Fibroblast of peridontal ligament (primary cell): Measurements from ENCODE around the gene OPTC.
A peak's percentile ranks its signal among the peaks of the same experiment; 100 is the strongest.

Source experiments
- DNase-seq: peaks from one replicate; pipeline ENCODE4 v3.0.0-alpha.2; 2010; ENCODE audit errors: extremely low read depth

The OPTC gene

DNA sequence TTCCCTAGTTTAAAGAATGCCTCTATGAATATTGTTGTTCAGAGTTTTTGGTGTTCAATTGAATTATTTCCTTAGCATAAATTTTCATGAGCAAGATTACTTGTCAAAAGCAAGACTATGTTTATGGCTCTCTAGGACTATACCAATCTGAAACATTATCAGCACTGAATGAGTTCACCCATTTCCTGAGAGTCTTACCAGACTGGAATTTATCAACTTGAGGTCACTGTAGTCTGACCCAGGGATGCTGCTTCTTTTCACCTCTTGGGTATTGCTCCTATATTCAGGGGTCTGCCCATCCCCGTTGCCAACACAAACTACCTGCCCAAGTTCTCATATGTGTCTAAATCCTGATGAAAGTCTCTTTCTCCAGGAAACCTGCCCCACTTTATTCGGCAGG is 42.6 kb downstream of the OPTC start:
- no peak for DNase-seq

DNA sequence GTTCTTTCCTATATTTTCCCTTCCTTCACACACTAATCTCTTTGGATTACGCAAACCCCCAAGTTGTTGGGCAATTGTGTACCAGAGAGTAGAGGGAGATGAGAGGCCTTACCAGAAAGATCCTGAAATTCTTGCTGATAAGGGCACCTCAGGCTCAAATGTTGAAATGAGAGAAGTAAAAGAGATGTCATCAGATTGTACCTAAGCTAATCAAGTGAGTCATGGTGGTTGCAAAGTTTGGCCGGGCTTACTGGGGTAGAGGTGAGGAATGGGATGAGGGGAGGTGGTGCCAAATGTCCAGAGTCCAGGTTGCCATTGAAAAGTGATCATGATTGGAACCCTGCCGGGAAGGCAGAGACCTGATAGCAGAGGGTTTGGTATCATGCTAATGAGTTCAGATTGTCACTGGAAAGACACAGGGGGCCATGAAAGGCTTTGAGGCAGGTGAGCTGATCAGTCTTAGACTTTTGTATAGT is 43.1 kb downstream of the OPTC start:
- peak; percentile 64 for DNase-seq

DNA sequence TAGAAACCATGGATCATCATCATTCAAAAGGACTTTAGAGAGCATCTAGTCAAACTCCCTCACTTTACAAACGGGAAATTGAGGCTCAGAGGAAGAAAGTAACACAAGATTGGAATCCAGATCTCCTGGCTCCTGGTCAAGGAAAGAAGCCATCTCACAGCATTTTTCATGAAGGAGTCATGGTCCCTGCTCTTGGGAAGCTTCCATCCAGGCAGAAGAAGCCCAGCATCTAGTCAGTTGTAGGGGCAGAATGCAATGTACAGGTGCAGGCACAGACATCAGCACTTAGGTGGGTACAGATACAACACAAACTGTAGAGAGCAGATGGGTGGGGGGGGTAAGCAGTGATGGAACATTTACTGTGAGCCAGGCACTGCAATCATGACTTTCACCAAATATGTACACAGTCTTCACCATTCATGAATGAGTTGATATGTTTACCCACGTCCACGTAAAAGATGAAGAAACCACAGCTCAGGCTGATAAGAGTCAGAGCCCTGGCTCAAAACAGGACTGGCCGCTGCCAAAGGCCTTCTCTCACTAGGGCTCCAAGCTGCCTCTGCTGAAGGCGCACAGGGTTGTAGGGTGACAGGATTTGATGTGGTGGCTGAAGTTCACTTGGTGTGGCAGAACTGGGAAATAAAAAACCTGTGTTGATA is 44.0 kb downstream of the OPTC start:
- peak; percentile 46 for DNase-seq

DNA sequence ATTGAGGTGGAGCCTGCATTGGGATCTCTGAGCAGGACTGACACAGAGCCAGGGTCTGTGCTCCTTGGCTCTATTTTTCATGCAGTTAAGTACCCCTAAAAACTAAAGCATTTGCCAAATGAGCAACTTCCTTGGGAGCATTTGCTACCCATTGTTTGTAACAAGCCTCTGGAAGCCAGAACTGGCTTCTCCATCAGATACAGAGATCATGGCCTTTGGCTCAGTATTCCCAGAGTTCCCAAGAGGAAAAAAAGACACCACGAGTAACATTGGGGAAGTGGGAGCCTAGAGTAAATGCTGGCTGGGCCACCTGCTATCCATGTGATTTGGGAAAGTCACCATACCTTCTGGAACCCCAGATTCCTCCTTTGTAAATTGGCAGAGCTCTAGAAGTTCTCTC is 44.8 kb downstream of the OPTC start:
- no peak for DNase-seq

DNA sequence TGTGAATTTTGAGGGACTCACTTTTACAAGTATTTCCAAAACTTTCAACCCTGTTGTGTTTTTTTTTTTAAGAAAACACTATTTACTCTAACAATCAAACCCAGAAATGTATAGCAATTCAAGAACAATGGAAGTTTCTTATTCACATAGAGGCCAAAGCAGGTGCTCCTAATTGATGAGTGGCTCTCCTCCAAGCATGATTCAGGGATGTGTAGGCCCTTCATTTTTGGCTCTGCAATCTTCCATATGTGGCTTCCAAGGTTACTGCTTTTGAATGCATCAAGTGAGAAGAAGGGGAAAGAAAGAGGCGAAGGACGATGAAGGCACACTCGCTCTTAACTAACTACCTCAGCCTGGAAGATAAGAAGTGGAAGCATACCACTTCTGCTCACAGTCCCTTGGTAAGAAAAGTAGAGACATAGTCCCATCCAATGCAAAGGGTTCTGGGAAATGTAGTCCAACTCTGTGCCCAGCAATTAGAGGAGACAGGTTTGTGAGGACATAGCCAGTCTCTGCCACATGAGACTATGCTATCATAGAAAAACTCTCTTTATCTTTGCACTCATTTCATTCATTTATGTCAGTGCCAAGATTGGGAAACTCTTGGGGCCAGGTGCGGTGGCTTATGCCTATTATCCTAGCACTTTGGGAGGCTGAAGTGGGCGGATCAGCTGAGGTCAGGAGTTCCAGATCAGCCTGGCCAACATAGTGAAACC is 46.0 kb downstream of the OPTC start:
- peak; percentile 27 for DNase-seq

DNA sequence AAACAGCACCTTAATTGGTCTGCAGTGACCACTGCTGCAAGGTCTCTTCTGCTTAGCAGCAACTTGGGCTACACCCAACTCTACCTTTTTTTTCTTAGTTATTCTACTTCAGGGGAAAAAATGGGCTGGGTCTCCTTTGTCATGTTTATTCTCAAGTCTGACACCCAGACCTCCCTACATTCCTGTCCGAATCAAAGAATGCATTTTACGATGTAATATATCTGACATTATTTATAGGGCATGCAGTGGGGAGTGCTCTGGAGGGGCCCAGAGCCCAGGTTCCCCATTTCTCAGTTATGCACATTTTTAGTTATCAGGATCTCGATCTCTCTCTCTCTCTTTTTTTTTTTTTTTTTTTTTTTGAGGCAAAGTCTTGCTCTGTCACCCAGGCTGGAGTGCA is 50.5 kb downstream of the OPTC start:
- no peak for DNase-seq

DNA sequence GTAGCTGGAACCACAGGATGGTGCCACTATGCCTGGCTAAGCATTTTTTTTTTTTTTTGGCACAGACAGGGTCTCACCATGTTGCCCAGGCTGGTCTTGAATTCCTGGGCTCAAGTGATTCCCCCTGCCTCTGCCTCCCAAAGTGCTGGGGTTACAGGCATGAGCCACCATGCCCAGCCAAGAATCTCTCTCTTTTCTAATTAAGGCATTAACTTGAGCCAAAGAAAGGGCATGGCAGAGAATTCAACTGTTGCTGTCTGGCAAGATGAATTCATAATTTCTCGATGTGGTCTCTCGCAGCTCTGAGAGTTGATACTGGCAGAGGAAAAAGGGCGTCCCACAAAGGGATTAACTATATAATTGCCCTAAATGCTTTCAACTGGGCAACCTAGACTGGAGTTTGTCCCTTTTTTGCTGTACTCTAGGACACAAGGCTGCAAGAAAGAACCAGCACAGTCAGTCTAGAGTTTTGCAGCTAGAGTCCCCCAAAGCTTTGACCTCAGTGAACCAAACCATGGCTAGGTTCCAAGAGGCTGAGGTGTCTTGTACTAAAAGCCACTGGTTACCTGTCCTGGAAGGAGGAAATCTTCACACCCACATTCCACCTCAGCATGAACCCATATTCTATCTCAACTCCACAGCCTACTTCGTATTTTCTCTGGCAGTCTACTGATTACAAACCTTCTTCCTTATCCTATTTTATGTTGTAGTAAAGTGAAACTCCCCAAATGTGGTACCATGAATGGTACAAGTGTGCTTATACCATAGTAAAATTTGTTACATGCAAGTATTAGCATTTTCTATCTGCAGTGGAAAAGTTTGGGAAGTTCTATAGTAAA is 51.2 kb downstream of the OPTC start:
- no peak for DNase-seq

DNA sequence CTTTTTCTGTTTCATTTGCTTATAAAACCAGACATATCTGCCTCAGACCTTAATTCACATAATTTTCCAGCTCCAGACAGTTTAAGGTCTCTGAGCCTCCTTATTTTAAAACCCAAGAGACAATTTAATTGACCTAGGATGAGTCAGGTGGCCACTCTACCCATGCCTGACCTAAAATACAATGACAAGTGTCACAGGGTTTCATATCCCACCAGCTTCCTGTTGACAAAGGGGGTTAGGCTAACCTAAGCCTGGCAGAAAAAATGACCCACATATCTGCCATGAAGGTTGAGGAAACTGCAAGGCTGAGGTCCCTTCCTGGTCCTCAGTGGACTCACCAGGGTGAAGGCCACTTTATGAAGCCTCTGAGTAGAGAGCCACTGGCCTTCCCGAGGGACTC is 52.3 kb downstream of the OPTC start:
- no peak for DNase-seq

DNA sequence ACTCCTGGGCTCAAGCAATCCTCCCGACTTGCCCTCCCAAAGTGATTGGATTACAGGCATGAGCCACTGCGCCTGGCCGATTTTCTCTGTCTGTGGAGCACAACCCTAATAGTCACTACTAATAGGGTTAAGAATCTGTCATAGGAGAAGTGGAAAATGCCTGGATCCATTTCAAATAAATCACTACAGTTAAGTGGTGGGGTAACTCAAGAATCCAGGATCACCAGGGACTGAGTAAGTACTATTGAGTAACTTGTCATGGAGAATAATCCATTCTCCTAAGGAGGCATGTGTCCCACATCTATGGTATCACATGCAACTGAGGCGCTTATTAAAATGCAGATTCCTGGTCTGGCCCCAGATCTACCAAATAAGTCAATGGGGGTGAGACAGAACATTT is 53.2 kb downstream of the OPTC start:
- no peak for DNase-seq

DNA sequence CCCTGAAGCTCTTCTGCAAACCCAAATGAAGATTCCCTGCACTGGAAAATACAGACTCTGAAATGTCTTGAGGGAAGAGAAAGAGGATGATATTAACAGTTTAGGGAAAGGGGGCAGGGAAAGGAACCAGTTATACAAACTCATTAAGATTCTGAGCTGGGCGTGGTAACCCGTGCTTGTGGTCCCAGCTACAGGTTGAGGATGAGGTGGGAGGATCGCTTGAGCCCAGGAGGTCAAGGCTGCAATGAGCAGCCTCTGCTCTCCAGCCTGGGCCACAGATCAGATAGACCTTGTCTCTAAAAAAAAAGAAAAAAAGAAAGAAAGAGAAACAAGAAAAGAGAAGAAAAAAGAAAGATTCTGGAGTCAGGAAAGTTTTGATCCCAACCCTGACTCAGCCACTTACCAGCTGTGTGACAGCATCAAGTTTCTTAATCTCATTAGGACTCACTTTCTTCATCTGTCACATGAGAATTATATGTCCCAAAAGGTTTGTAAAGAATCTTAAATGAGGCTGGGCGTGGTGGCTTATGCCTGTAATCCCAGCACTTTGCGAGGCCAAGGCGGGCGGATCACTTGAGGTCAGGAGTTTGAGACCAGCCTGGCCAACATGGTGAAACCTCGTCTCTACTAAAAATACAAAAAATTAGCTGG is 53.9 kb downstream of the OPTC start:
- DNase-seq, result no peak

DNA sequence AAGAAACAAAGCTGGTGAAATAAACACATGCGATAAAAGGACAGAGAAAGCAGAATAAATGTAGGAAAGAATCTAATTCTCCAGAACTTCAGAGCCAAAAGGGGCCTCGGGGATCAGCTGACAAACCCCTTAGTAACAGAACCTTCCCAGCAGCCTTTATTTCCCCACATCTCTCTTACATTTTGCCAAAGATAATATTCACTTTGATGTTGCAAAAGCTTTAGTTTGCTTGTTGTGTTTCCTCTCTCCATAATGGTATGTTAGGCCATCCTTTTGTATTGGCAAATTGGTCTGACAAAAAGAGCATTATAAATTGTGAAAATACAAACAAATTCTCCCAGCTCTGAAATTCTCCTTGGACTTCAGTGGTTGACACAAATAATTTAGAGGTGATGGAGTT is 54.9 kb downstream of the OPTC start:
- peak; percentile 74 for DNase-seq

DNA sequence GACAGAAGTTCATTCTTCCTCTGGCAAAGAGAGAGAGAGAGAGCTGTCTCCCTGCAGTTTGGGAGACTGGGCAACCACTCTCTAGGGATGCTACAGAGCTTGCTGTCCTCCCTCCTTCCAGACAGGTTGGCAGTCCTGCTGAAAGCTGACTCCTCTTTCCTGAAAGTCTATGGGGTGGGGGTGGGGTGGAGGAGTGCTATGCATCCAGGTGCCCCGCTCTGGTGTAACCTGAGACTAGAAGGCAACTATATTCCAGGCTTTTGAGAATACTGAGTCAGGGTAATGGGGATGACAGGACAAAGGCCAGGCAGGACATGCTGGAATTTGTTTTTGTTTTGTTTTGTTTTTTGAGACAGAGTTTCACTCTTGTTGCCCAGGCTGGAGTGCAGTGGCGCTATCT is 55.4 kb downstream of the OPTC start:
- no peak for DNase-seq

DNA sequence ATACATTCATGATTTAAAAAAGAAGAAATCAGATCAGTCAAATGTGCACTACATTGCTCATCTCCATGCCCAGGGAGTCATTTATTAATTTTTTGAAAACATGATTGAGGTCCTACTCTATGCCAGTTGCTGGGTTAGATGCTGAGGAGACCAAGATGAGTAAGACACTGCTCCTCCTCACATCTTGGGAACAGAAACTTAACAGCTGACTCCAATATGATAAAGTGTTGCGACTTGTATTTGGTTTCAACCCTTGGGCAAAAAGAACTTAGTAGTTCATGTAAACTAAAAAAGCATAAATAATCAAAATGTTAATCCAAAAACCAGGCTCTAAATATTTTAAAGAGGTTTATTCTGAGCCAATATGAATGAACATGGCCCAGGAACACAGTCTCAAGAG is 56.9 kb downstream of the OPTC start:
- peak; percentile 52 for DNase-seq

DNA sequence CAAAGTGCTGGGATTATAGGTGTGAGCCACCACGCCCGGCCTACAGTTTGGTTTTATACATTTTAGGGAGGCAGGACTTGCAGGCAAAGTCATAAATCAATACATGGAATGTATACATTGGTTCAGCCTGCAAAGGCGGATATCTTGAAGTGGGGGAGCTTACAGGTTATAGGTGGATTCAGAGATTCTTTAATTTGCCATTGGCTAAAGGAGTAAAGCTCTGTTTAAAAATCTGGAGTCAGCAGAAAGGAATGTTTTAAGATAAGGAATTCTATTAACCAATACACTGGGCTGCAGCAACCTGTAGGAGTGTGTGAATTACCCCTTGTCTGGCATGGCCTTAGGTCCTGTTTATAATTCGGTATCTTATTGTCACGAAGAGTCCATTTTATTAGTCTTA is 57.6 kb downstream of the OPTC start:
- no peak for DNase-seq

DNA sequence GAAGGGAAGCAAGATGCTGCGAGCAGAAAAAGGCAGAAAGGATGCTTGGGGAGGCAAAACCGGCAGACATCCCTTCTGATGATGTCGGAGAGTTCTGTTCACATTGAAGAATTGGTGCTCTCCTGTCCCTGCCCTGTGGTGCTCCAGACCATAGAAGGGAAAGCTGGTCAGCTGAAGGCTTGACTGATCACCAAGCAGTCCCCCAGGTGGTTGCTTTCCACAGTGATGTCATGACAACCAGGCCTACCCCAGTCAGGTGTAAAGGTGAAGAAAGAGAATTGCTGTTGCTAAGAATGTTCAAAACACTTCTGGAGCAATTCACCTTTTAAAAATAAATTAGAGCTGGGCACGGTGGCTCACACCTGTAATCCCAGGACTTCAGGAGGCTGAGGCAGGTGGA is 59.5 kb downstream of the OPTC start:
- DNase-seq, result no peak

DNA sequence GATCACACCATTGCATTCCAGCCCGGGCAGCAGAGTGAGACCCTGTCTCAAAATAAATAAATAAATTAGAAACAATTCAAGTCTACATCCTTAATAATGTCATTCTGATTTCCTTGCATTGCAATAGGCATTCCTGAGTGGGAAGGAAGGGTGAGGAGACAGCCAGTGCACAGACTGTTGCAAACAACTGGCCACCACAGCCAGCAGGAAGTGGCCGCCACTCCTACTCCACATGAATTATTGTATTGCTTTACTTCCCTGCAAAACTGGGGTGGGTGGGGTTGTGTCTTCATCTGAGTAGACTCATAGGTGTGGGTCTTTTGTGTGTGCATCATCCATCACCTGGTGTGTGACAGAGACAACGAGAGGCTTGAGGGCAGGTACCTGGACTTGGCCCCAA is 60.1 kb downstream of the OPTC start:
- DNase-seq, result no peak

DNA sequence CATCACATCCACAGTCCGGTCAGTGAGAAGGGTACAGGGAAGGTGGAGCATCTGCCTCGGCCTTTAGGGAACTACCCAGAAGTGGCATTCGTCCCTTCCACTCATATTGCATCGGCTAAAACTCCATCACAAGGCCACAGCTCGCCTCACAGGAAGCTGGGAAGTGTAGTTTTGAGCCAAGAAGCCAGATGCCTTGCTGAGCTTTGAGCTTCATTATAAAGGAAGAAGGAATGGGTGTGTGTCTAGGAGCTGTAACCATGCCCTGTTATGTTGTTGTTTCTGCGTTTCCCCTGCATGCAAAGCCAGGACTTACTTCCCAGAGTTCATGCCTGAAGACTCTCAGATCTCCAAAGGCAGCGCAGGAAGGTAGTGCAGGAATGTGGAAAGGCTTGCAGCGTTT is 61.1 kb downstream of the OPTC start:
- DNase-seq, result peak; percentile 62

DNA sequence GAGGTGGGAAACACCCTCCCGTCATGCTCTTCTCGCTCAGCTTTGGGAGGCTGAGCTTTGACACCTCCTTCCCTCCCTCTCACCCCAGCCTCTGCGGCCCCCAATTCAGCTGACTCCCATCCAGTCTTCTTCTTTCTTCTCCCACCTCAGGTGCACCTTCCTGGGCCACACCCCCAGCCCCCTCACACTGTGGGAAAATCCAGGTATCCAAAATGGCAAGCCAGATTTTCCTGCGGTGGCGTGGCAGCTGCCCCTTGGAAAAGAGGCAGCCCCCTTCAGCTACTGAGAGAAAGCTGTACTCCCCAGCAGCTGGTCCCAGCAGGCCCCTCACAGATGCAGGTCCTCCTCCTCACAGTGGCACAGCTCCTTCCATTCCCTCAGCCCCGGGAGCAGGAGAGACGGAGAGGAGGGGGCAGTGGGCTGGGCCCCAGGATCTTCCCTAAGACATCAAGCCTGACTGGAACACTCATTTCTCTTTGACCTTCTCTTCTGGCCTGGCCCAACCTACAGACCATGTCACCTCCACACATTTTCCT is 61.6 kb downstream of the OPTC start:
- no peak for DNase-seq

DNA sequence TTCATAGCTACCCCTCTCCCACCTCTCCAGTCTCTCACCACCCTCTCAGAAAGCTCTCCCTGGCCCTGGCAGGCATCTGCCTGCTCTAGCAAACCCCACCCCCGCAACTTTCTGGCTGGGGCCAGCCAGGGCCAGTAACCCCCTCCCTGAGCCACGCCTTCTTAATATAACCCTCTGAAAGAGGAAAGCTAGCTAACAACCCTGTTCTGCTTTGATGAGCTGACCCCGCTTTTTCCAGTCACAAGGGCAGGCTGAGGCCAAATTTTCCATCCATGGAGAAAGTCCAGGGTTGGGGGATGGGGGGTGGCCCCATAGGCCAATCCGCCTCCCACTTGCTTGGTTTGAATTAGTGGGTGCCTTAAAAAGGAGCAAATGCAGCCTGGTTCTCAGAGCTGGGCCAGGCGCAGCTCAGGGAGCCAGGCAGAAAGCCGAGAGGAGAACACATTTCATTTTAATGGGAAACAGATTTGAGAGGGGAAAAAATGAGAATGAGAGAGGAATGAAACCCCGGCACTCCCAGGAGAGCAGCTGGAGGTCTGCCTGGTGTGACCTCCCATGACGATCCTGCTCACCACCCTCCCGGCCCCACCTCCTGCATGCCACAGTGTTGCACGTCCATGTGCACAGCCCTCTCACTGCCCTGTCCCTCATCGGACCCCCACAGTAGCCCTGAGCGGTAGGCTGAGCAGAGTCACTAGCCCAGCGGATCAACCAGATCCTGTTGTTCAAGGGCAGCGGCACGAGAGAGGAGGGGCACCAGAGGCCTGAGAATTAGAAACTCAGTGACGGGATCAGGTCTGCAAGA is 62.3 kb downstream of the OPTC start:
- peak; percentile 97 for DNase-seq

DNA sequence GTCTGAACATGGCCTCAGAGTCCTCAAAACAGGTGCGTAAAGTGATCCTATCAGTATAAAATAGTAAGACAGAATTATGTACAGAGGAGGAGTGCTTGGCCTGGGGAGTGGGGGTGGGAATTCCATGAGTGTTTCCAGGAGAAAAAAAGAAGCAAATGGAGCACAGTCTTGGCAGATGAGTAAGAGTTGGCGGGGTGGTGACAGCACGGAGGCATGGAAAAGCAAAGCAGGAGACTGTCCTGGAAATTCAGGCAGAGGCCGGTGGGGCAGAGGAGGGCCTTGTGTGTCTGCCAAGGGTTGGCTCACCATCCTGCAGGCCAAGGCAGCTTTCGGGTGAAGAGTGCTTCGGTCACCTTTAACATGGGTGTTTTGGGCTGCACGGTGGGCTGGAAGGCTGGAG is 63.4 kb downstream of the OPTC start:
- DNase-seq, result peak; percentile 80
